ENCODE measurements around the gene PTK7.

DNA sequence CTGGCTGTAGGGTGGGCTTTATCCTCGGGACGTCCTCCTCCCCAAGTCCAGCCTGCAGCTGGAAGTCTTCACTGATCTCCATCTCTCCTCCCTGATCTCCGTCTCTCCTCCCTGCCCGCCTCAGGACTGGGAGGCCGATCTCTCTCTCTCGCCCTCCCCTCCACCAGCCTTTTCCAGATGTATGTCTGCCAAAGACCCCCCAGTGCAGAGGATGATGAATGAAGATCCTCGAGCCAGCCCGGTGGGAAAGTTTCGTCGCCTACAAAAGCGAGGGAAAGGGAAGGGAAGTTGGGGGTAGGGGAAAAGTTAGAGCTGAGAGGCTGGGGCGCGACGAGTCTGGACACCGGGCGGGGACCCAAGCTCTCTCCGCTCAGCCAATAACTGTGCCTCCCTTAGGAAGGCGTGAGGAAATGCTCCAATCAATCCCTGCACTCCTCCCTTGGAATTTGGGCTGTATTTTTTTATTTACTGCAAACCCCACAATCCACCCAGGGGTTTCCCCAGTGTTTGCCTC, 94.4 kb downstream of the PTK7 start:
- no peak for TF ChIP-seq CTCF (IDR thresholded peaks at IDR 0.05)
- TF ChIP-seq EZH2 (IDR thresholded peaks at IDR 0.05; ENCODE audit: borderline replicate concordance, insufficient read depth, low read depth, low read length, poor library complexity, severe bottlenecking): no peak
